ENCODE measurements around the gene CRELD2.
A peak's percentile ranks its signal among the peaks of the same experiment; 100 is the strongest.

Gene CRELD2

GRCh38 chr22:49948116-49948957 is 29.9 kb downstream of the CRELD2 start:
- DNase-seq: no peak

DNA sequence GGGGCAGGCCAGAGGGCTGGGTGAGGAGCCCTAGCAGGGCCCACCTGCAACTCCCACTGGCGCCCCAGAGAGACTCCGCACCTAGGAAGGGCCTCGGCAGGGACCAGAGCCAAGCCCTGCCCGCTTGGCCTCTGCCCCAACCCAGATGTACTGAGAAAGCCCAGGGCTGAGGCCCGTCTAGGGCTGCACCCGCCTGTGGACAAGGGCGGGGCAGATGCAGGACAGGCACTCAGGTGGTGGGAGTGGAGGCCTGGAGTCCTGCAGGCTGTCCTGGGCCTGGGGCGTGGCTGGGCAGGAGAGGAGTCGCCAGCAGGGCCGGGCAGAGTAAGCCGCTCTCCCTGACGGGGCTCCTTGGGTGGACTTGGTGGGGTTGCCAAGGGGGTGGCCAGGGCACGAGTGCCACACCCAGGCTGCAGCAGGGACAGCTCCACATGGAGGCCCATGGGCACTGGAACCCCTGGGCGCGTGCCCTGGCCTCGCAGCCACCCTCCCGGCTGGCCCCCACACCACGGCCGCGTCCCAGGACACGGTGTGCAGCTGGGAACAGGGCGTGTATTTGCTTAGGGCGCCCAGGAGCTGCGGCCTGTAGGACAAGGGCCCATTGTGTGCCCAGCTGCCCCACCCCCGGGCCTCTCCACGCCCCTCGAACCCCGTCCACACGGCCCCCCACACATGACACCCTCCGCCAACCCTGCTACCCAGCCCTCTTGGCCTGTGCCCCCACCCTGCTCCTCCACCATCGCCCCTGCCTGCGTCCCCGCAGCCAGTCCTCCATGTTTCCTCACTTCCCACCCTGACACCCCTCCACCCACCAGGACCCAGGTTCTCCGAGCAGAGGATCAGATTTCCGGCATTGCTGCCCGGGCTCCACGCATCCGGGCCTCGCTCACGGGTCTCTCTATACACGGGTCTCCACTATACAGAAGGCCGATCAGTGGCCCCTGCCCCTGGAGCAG is 30.8 kb downstream of the CRELD2 start:
- DNase-seq: no peak

DNA sequence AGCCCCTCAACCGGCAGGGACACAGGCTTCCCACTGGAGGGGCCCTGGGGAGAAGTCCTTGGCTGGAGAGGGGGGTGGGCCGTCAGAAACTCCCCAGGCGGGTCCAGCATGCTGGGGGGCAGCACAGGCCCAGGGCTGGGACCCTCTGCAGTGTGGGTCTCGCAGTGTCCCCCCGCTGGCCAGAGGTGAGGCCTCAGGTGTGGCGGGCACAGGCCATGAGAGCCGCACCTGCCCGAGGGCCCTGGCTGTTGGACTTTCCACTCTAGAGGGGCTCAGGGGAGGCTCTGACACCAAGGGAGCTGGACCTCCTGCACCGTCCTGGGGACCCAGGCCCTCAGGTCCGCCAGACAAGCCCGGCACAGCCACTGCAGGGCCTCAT is 31.5 kb downstream of the CRELD2 start:
- no peak for DNase-seq

DNA sequence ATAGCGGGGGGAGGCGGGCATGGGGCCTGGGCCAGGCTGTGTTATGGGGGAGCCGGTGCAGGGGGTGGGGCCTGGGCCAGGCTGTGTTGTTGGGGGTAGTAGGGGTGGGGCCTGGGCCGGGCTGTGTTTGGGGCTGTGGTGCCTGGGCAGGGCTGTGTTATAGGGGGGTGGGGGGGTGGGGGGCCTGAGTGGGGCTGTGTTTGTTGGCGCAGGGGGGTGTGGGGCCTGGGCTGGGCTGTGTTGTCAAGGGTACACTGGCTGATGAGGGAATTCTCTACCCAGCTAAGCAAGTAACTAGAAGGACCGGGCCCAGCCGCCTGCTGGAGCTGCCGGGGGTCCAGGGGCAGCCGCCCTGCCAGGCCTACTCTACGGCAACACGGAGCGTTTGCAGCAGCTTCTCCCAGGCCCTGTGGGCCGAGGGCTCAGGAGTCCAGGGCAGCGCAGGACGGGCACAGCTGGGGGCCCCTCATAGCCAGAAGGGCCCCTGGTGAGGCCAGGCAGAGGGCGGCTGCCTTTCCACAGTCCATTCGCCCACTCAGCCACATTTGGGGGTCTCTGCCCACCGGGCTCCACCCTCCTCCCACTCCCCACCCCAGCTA is 32.1 kb downstream of the CRELD2 start:
- DNase-seq: no peak

- DNase-seq: peak; percentile 90
Observed at GRCh38 chr22:49951000-49951677, 32.7 kb downstream of the CRELD2 start.

- no peak for DNase-seq
Observed at GRCh38 chr22:49951678-49951985, 33.2 kb downstream of the CRELD2 start.

- no peak for DNase-seq
Observed at GRCh38 chr22:49951986-49952896, 33.8 kb downstream of the CRELD2 start.

- no peak for DNase-seq
Observed at GRCh38 chr22:49953027-49953679, 34.7 kb downstream of the CRELD2 start.

- DNase-seq: no peak
Observed at GRCh38 chr22:49953680-49954344, 35.4 kb downstream of the CRELD2 start.

DNA sequence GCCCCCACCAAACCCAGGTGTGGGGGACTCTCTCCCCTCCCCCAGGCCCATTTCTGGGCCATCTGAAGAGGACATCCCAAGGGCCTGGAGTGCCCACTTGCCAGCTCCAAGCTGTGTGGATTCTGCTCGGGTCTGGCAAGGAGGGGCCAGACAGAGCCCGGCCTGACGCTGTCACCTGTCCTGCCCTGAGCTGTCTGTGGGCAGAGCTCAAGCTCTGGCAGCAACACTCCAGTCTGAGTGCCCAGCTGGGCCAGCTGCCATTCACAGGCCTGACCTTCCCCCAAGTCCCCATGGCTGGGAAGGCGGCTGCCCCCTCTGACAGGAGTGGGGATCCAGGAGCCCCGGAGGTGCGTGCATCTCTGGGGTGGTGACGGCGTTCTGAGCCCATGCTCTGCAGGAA is 35.9 kb downstream of the CRELD2 start:
- DNase-seq: no peak

- DNase-seq: no peak
Observed at GRCh38 chr22:49954991-49955580, 36.7 kb downstream of the CRELD2 start.

GRCh38 chr22:49955581-49956417 is 37.4 kb downstream of the CRELD2 start:
- no peak for DNase-seq

- DNase-seq: no peak
Observed at GRCh38 chr22:49956418-49956770, 38.0 kb downstream of the CRELD2 start.

DNA sequence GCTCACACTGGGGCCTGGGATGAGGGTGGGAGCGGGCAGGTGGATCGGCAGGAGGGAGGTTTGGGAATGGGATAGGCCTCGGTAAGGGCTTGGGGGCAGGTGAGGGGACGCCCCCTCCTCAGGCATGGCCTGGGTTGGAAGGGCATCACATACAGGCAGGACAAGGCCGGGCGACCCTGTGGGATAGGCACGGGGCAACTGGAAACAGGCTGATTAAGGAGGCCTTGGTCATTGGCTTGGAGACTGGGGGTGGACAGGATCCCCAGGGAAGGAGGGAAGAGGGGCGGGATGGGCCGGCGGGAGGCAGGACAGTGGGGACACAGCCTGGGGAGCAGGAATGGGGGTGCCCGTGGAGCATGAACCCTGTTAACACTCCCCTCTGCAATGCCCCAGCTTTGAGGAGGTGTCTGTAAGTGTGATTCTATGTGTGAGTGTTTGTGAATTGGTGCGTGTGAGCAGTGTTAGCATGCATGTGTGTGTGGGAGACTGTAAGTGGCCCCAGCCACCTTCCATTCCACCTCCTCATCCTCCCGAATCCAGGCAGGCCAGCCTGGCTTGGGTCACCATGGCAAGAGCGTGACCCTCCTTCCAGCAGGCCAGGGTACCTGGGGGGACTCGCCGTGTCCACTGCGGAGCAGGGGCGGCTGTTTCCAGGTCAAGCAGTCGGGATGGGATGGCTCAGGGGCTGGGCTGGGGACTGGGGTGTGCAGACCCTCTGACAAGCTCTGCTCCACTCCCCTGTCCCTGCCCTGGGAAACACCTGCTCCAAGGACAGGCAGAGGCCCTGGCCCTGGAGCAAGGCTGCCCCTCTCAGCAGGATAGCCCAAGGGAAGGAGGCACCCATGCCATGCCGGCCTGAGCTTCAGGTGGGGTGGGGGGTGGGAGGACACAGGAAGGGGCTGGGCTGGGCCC is 38.7 kb downstream of the CRELD2 start:
- DNase-seq: no peak

DNA sequence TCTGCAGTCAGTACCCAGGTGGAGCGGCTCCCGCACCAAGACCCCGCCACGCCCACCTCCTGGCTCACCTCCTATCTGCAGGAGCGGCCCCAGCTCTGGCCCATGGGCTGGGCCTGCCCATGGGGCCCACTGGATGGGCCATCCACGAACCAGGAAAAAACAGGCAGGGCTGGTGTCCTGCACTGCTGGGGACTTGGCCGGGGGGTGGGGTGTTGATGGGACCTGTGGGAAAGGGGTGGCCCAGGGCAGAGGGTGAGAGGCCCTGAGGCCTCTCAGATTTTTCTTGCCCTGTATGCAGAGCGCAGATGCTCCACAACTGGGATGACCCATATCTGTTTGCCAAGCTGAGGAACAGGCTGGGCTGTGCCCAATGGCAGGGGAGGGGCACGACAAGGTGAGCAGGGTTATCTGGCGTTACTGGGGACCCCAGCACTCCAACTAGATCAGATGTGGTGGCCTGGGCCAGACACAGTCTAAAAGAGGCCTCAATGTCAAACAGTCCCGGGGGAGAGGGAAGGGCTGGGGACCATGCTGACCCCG is 39.5 kb downstream of the CRELD2 start:
- no peak for DNase-seq

- DNase-seq: no peak
Observed at GRCh38 chr22:49958366-49958921, 40.0 kb downstream of the CRELD2 start.

DNA sequence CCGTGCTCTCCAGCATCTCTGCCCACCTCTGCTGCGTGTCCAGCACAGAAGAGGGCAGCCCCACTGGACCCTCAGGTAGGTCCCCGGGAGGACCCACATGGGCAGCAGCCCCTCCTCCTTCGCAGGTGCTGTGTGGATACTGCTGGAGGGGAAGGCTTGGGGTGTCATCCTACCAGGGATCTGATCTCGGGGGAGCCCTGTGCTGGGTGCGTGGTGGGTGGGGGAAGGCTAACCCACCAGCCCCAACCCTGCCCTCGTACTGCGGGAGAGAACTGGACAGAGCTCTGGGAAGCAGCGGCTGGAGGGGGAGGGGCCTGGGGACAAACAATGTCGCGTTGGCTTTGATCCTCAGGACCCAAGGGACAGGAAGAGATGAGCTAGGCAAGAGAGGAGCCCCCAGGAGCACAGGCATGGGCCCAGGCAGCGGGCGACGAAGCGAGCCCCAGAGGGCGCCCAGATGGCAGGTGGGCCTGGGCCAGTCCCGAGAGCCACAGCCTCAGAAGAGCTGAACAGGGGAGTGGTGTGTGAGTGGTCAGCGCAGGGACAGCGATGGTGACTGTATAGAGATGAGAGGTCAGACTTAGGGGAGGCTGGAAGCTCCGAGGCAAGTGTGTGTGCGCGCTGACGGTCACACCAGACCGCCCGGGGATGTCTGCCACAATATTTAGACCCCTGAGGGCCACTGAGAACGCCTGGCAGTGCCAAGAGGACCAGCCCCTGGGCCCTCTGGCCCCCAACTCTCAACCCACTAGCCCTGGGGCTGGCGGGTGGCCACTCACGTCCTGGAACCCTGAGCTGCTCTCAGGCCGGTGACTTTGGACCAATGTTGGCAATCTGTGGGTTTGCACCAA is 40.7 kb downstream of the CRELD2 start:
- DNase-seq: no peak
